Stimulated activated CD4-positive, alpha-beta T cell treated with anti-CD3 and anti-CD28 coated beads, Interleukin-12 subunit alpha, Interleukin-12 subunit beta, amount 100 ng/mL, for 48 hours (primary cell): ENCODE results near the gene PIAS1.
"Not testable (repeated sequence)": the region's sequence is repeated elsewhere in the genome, so short reads cannot be mapped to it uniquely, and the experiment has no call there.

Experiments used
- DNase-seq, 3 donors: peaks; one replicate each; pipeline ENCODE4 v3.0.0-alpha.2; 2020; ENCODE audit warnings: low read depth in 2 of 3, low spot score in 1 of 3

Gene PIAS1

GRCh38 chr15:68053701-68054627, at the start of gene PIAS1:
TSS of gene PIAS1 (plus strand) at chr15:68054315. CDS start at chr15:68054327, 12 bp downstream.
- DNase-seq = peak; percentile 87 to 92 (median 89)

GRCh38 chr15:68007642-68008041, 46.5 kb upstream of the PIAS1 start:
- DNase-seq = not testable (repeated sequence)

- DNase-seq = no peak
These were observed 43.6 kb upstream of the PIAS1 start for GRCh38 chr15:68010361-68011153.

- DNase-seq = no peak
These were observed 41.2 kb upstream of the PIAS1 start for GRCh38 chr15:68012911-68013310.

GRCh38 chr15:68014219-68014618, 39.9 kb upstream of the PIAS1 start:
- DNase-seq = no peak

GRCh38 chr15:68015244-68015643, 38.9 kb upstream of the PIAS1 start:
- DNase-seq = no peak

- no peak for DNase-seq
These were observed 36.9 kb upstream of the PIAS1 start for GRCh38 chr15:68017201-68017600.

- DNase-seq = no peak
These were observed 35.2 kb upstream of the PIAS1 start for GRCh38 chr15:68018797-68019444.

GRCh38 chr15:68019814-68020525, 34.1 kb upstream of the PIAS1 start:
- DNase-seq = no peak

GRCh38 chr15:68020685-68021084, 33.4 kb upstream of the PIAS1 start:
- no peak for DNase-seq

- DNase-seq = no peak
These were observed 32.1 kb upstream of the PIAS1 start for GRCh38 chr15:68022061-68022460.

- DNase-seq = no peak
These were observed 30.6 kb upstream of the PIAS1 start for GRCh38 chr15:68023307-68024101.

GRCh38 chr15:68025835-68026424, 28.2 kb upstream of the PIAS1 start:
- no peak for DNase-seq

- DNase-seq = no peak
These were observed 26.7 kb upstream of the PIAS1 start for GRCh38 chr15:68027388-68027787.

GRCh38 chr15:68028137-68028887, 25.8 kb upstream of the PIAS1 start:
- DNase-seq = no peak

GRCh38 chr15:68028888-68029207, 25.3 kb upstream of the PIAS1 start:
- no peak for DNase-seq

- no peak for DNase-seq
These were observed 24.2 kb upstream of the PIAS1 start for GRCh38 chr15:68029959-68030358.

- DNase-seq = no peak
These were observed 22.7 kb upstream of the PIAS1 start for GRCh38 chr15:68031404-68031803.

- DNase-seq = no peak
These were observed 21.4 kb upstream of the PIAS1 start for GRCh38 chr15:68032672-68033071.
